H9 (cell line): ENCODE data around the gene ZNF213. TPM values are rescaled to one million over a fixed set of nuclear protein-coding genes. Genes with fewer than 3 reads are reported as not detected.

Experiments
- DNase-seq: peaks from one replicate; pipeline ENCODE4 v3.0.0-alpha.2; 2017
- H2AFZ ChIP-seq: one replicate; pipeline ENCODE4 v1.6.1; 2013; ENCODE audit warnings: mild to moderate bottlenecking, low read length, control low read depth, moderate library complexity
- H2AK5ac ChIP-seq: 2 replicates; pipeline ENCODE4 v1.6.1; 2013; ENCODE audit warnings: low read length, control low read depth, mixed read lengths; ENCODE audit not compliant: insufficient read length
- H2BK120ac ChIP-seq: one replicate; pipeline ENCODE4 v1.6.1; 2013; ENCODE audit warnings: low read depth, mild to moderate bottlenecking, low read length, control low read depth, inconsistent platforms; ENCODE audit not compliant: poor library complexity, severe bottlenecking
- H2BK12ac ChIP-seq: 2 replicates; pipeline ENCODE4 v1.6.1; 2013; ENCODE audit warnings: low read length, control low read depth, mixed read lengths, low read depth; ENCODE audit not compliant: insufficient read length
- H2BK15ac ChIP-seq: 2 replicates; pipeline ENCODE4 v1.6.1; 2013; ENCODE audit warnings: low read depth, low read length, control low read depth
- H2BK20ac ChIP-seq: one replicate; pipeline ENCODE4 v1.6.1; 2013; ENCODE audit warnings: low read depth, mild to moderate bottlenecking, low read length, control low read depth, inconsistent platforms; ENCODE audit not compliant: poor library complexity, severe bottlenecking
- H2BK5ac ChIP-seq: 2 replicates; pipeline ENCODE4 v1.6.1; 2013; ENCODE audit warnings: low read length, control low read depth, mixed read lengths; ENCODE audit not compliant: insufficient read length
- H3K14ac ChIP-seq: 2 replicates; pipeline ENCODE4 v1.6.1; 2013; ENCODE audit warnings: low read length, control low read depth; ENCODE audit not compliant: insufficient read depth
- H3K18ac ChIP-seq: 2 replicates; pipeline ENCODE4 v1.6.1; 2013; ENCODE audit warnings: low read depth, mild to moderate bottlenecking, mixed read lengths, low read length, control low read depth; ENCODE audit not compliant: insufficient read length
- H3K23ac ChIP-seq: 2 replicates; pipeline ENCODE4 v1.6.1; 2013; ENCODE audit warnings: low read length, control low read depth, mixed read lengths, low read depth; ENCODE audit not compliant: insufficient read length
- H3K23me2 ChIP-seq: 2 replicates; pipeline ENCODE4 v1.6.1; 2013; ENCODE audit warnings: low read depth, mild to moderate bottlenecking, mixed read lengths, low read length, control low read depth; ENCODE audit not compliant: insufficient read length, poor library complexity, severe bottlenecking
- H3K27ac ChIP-seq: 2 replicates; pipeline ENCODE4 v1.5.1; 2013; ENCODE audit warnings: low read length, control low read depth, mixed read lengths, low read depth; ENCODE audit not compliant: insufficient read length
- H3K27me3 ChIP-seq: 2 replicates; pipeline ENCODE4 v1.6.1; 2013; ENCODE audit warnings: low read length, control low read depth, inconsistent platforms; ENCODE audit not compliant: insufficient read depth
- H3K4ac ChIP-seq: 2 replicates; pipeline ENCODE4 v1.6.1; 2013; ENCODE audit warnings: low read depth, mild to moderate bottlenecking, control low read depth, inconsistent platforms, low read length, moderate library complexity
- H3K4me1 ChIP-seq: 2 replicates; pipeline ENCODE4 v1.6.1; 2013; ENCODE audit warnings: low read length, control low read depth, inconsistent platforms; ENCODE audit not compliant: insufficient read depth
- H3K4me2 ChIP-seq: 2 replicates; pipeline ENCODE4 v1.6.1; 2013; ENCODE audit warnings: low read length, control low read depth, mixed read lengths; ENCODE audit not compliant: insufficient read length, insufficient read depth
- H3K56ac ChIP-seq: 2 replicates; pipeline ENCODE4 v1.6.1; 2013; ENCODE audit warnings: low read depth, mild to moderate bottlenecking, mixed read lengths, low read length, control low read depth; ENCODE audit not compliant: insufficient read length
- H3K79me1 ChIP-seq: 2 replicates; pipeline ENCODE4 v1.6.1; 2013; ENCODE audit warnings: low read depth, mild to moderate bottlenecking, moderate library complexity, low read length, control low read depth, inconsistent platforms; ENCODE audit not compliant: insufficient read depth, poor library complexity, severe bottlenecking
- H3K79me2 ChIP-seq: 2 replicates; pipeline ENCODE4 v1.6.1; 2013; ENCODE audit warnings: low read length, control low read depth, inconsistent platforms; ENCODE audit not compliant: insufficient read depth
- H3K9ac ChIP-seq: 2 replicates; pipeline ENCODE4 v1.6.1; 2013; ENCODE audit warnings: low read length, control low read depth, mixed read lengths; ENCODE audit not compliant: insufficient read length; ENCODE audit errors: extremely low read depth
- H3K9me3 ChIP-seq: one replicate; pipeline ENCODE4 v1.6.1; 2013; ENCODE audit warnings: low read depth, low read length, inconsistent platforms; ENCODE audit not compliant: control insufficient read depth
- H3T11ph ChIP-seq: one replicate; pipeline ENCODE4 v1.6.1; 2013; ENCODE audit warnings: mild to moderate bottlenecking, low read length, control low read depth, inconsistent platforms
- H4K20me1 ChIP-seq: one replicate; pipeline ENCODE4 v1.6.1; 2013; ENCODE audit not compliant: control insufficient read depth, insufficient read length, insufficient read depth
- H4K5ac ChIP-seq: 2 replicates; pipeline ENCODE4 v1.6.1; 2013; ENCODE audit warnings: low read depth, mild to moderate bottlenecking, mixed read lengths, low read length, control low read depth; ENCODE audit not compliant: insufficient read length
- H4K8ac ChIP-seq: replicated peaks from 2 replicates; pipeline ENCODE4 v1.6.1; 2013; ENCODE audit warnings: low read length, control low read depth, mixed read lengths, low read depth; ENCODE audit not compliant: insufficient read length
- H4K91ac ChIP-seq: 2 replicates; pipeline ENCODE4 v1.6.1; 2013; ENCODE audit warnings: low read depth, mild to moderate bottlenecking, moderate library complexity, mixed read lengths, low read length, control low read depth; ENCODE audit not compliant: insufficient read length
- H3K27ac Mint-ChIP-seq, 3 experiments: 2 replicates in 2 of 3; 3 replicates in 1 of 3; pipeline ENCODE4 v1.8.0; 2020 to 2021; ENCODE audit warnings: mixed read lengths in 3 of 3, mild to moderate bottlenecking in 1 of 3, moderate library complexity in 1 of 3
- H3K27me3 Mint-ChIP-seq: 2 replicates; pipeline ENCODE4 v1.8.0; 2021; ENCODE audit warnings: low read depth, mild to moderate bottlenecking, moderate library complexity, mixed read lengths
- H3K36me3 Mint-ChIP-seq, 3 experiments: 2 replicates in 2 of 3; 3 replicates in 1 of 3; pipeline ENCODE4 v1.8.0; 2020 to 2021; ENCODE audit warnings: low read depth in 3 of 3, mixed read lengths in 3 of 3; ENCODE audit not compliant: insufficient read depth in 1 of 3
- H3K4me1 Mint-ChIP-seq, 2 experiments: 2 replicates each; pipeline ENCODE4 v1.8.0; 2020; ENCODE audit warnings: mixed read lengths in 2 of 2
- H3K4me3 Mint-ChIP-seq, 2 experiments: 2 replicates in 1 of 2; 3 replicates in 1 of 2; pipeline ENCODE4 v1.8.0; 2020 to 2021; ENCODE audit warnings: mild to moderate bottlenecking in 2 of 2, mixed read lengths in 2 of 2, moderate library complexity in 1 of 2
- H3K9me3 Mint-ChIP-seq, 2 experiments: 2 replicates in 1 of 2; 3 replicates in 1 of 2; pipeline ENCODE4 v1.8.0; 2020; ENCODE audit warnings: mild to moderate bottlenecking in 2 of 2, mixed read lengths in 2 of 2, moderate library complexity in 1 of 2
- WGBS: extraction: QIAGEN DNeasy Blood & Tissue Kit; methylation state at CpG from one replicate; pipeline ENCODE4 v1.1.7; 2013; ENCODE audit warnings: missing lambda C conversion rate, low lambda C conversion rate, mixed read lengths; ENCODE audit not compliant: insufficient read length; ENCODE audit errors: extremely low coverage; 5-methylcytosine and 5-hydroxymethylcytosine counted together
- total RNA-seq: library from RNA; stranded (reverse); gene quantifications from 2 replicates; pipeline ENCODE4 v1.2.1, GENCODE V29; 2021
- TF ChIP-seq, protein P1 (sequence below): fragments of 200-600 bp; sonication (generic); conservative IDR thresholded peaks from 3 replicates; pipeline ENCODE4 v1.8.0; 2021; ENCODE audit warnings: antibody characterized with exemption, mild to moderate bottlenecking

Gene ZNF213
- total RNA-seq, 1 experiment from 2014 or later: 6.4 TPM

DNA sequence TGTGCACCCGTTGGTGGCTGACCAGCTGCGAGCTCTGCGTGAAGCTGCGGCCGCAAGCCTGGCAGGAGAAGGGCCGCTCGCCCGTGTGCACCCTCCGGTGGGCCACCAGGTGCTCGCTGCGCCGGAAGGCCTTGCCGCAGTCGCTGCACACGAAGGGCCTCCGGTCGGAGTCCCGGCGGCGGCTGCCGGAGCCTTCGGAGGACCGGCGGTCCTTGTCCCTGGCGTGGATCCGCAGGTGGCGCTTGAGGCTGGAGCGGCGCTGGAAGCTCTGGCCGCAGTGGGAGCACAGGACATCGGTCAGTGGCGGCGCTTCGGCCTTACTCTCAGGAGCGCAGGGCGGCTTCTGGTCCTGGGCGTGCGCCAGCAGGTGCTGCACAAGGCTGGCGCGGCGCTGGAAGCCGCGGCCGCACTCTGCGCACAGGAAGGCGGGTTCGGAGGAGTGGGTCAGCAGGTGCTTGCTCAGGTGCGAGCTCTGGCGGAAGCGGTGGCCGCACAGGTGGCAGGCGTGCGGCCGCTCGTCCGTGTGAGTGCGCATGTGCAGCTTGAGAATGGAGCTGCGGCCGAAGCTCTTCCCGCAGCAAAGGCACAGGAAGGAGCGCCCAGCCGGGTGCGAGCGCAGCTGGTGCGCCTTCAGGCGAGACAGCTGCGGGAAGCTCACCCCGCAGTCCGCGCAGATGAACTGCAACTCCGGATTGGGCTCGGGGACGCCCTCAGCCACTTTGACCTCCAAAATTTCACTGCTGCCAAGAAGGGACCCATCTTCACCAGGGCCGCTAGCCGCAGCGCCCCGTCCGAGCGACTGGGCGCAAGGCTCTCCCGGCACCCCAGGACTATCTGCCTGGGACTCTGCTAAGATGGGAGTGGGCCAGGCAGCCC, 44.9 kb upstream of the ZNF213 start:
- Histone ChIP-seq H3K27ac (no peak overlapping the region), H3K23ac (no peak overlapping the region), H4K5ac (no peak overlapping the region), H2BK12ac (no peak overlapping the region), H4K91ac (no peak overlapping the region), H3K18ac (no peak overlapping the region), H3K9me3 (no peaks in the 10 kb centered on the region), H3K56ac (no peak overlapping the region), H3K27me3 (no peaks in the 10 kb centered on the region), H2AFZ (no peak overlapping the region), H3T11ph (no peak overlapping the region), H2BK15ac (no peak overlapping the region), H2BK5ac (no peak overlapping the region), H3K4me1 (no peaks in the 10 kb centered on the region), H3K79me1 (peaks cover 6% of the 10 kb centered on the region), H3K9ac (no peak overlapping the region), H2BK120ac (no peak overlapping the region), H3K14ac (no peak overlapping the region), H4K8ac (no peak overlapping the region), H3K79me2 (peaks cover 4% of the 10 kb centered on the region; the same call in 1 of the 2 replicates), H3K4me2 (no peak overlapping the region), H4K20me1 (no peaks in the 10 kb centered on the region), H3K4ac (no peak overlapping the region), H2BK20ac (no peak overlapping the region), H3K23me2 (no peaks in the 10 kb centered on the region), H2AK5ac (no peak overlapping the region)
- WGBS: no CpG with 5 or more reads among the region's 81 CpGs
- no peak overlapping the region for H3K4me3 Mint-ChIP-seq
- H3K27me3 Mint-ChIP-seq: no peaks in the 10 kb centered on the region; the same call in 1 of the 2 replicates
- H3K36me3 Mint-ChIP-seq: peaks cover 45 to 79% (median 47%) of the 10 kb centered on the region in 3 experiments
- H3K9me3 Mint-ChIP-seq: no peaks in the 10 kb centered on the region
- TF ChIP-seq, protein P1, sequence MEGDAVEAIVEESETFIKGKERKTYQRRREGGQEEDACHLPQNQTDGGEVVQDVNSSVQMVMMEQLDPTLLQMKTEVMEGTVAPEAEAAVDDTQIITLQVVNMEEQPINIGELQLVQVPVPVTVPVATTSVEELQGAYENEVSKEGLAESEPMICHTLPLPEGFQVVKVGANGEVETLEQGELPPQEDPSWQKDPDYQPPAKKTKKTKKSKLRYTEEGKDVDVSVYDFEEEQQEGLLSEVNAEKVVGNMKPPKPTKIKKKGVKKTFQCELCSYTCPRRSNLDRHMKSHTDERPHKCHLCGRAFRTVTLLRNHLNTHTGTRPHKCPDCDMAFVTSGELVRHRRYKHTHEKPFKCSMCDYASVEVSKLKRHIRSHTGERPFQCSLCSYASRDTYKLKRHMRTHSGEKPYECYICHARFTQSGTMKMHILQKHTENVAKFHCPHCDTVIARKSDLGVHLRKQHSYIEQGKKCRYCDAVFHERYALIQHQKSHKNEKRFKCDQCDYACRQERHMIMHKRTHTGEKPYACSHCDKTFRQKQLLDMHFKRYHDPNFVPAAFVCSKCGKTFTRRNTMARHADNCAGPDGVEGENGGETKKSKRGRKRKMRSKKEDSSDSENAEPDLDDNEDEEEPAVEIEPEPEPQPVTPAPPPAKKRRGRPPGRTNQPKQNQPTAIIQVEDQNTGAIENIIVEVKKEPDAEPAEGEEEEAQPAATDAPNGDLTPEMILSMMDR: no peak
- H3K27ac Mint-ChIP-seq: no peak overlapping the region
- H3K4me1 Mint-ChIP-seq: peaks cover 16 to 24% of the 10 kb centered on the region in 2 experiments
- no peak for DNase-seq
